ENCODE measurements around the gene DPP8. TPM values are rescaled to one million over a fixed set of nuclear protein-coding genes. Genes with fewer than 3 reads are reported as not detected.

The DPP8 gene
- total RNA-seq, 1 experiment from 2014 or later, result 27.1 TPM

DNA sequence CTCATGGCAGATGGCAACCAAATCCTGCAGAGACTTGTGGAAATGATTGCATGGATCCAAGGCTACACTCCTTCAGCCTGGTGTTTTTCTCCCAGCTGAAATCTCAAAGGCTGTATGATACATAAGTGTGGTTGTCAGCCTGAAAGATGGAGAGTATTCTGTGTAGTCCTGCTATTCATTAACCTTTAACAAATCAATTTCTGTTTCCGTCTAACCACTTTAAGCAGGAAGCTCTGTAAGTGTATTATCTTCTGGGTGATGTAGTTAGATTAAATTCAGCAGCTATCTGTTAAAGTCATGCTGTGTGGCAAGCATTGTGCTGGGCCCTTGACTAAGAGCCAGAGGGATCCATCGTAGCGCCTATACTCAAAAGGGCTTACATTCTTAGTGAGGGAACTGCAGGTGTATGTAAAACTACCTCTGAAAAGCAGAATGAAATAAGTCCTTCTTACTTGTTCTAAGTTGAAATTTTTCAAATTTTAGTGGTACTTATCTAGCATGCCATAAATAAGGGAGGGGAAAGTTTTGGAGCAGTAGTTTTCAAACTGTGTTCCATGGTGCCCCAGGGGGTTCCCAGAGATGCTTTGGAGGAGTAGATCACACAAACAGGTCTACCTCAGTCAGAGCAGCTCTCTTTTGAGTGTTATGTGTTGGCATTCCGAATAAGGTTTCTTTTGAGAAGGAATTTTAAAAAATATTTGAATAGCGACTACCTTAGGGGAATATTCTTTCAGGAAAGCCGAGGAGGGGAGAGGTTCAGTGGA is 41.7 kb upstream of the DPP8 start:
- Histone ChIP-seq H3K4me1 (ENCODE audit: control insufficient read depth in 1 of 2, insufficient read depth in 2 of 2, low read length in 2 of 2) (no peaks in the 10 kb centered on the region), H3K9me2 (ENCODE audit: insufficient read depth) (no peaks in the 10 kb centered on the region), H3K4me3 (replicated peaks in 1 of 2; ENCODE audit: low read depth in 1 of 2, low read length in 2 of 2) (no peak overlapping the region), H3K27ac (ENCODE audit: low read depth, low read length) (no peak overlapping the region), H3K79me2 (ENCODE audit: insufficient read depth, low read length) (peaks cover 38% of the 10 kb centered on the region; the same call in 1 of the 2 replicates), H4K20me1 (ENCODE audit: insufficient read depth) (no peaks in the 10 kb centered on the region), H3K36me3 (ENCODE audit: control insufficient read depth in 1 of 2, insufficient read depth in 2 of 2, low read length in 2 of 2) (peaks cover 14 to 44% of the 10 kb centered on the region in 2 experiments; a peak in 2 of 4 replicates), H3K9me3 (ENCODE audit: control insufficient read depth in 1 of 2, insufficient read depth in 1 of 2, low read depth in 1 of 2, low read length in 2 of 2) (no peaks in the 10 kb centered on the region), H2AFZ (ENCODE audit: low read depth, low read length, poor library complexity, severe bottlenecking) (no peak overlapping the region), H3K9ac (ENCODE audit: low read length) (no peak overlapping the region), H3K4me2 (ENCODE audit: low read length) (no peak overlapping the region), H3K27me3 (ENCODE audit: insufficient read depth, low read length) (no peaks in the 10 kb centered on the region)
- POLR2A ChIA-PET, result no interaction called here
- DNase-seq (ENCODE audit: low read depth, low spot score) (no peak), ATAC-seq (no peak)
- BruUV-seq (replicated peaks), result no TSS peak
- RAD21 ChIA-PET (ENCODE audit: low non-redundant PET in 1 of 2, low total read pairs in 2 of 2, uncharacterized antibody in 2 of 2, unreplicated experiment in 2 of 2), result no interaction called here
- intact Hi-C loops (cut with micrococcal nuclease), result no loop called here
- CTCF ChIA-PET, result interaction anchor here (0.7 kb wide), 1 partner anchor 173 kb away, joined by 3 read pairs; no protein-coding TSS in a partner anchor
- TF ChIP-seq EZH2phosphoT487 (IDR thresholded peaks at IDR 0.05; ENCODE audit: borderline replicate concordance) (no peak), SIN3A (IDR thresholded peaks at IDR 0.05; ENCODE audit: low read depth) (no peak), EGR1 (IDR thresholded peaks at IDR 0.05; ENCODE audit: low read depth) (no peak), RAD21 (IDR thresholded peaks at IDR 0.05; ENCODE audit: low read depth) (no peak), TCF7L2 (IDR thresholded peaks at IDR 0.05; ENCODE audit: borderline replicate concordance, extremely low read depth, insufficient read depth, insufficient read length) (no peak), SP1 (IDR thresholded peaks at IDR 0.05; ENCODE audit: low read depth) (no peak), FOSL1 (IDR thresholded peaks at IDR 0.05; ENCODE audit: low read depth) (no peak), SRF (IDR thresholded peaks at IDR 0.05; ENCODE audit: low read depth) (no peak), CBX3 (IDR thresholded peaks at IDR 0.05; ENCODE audit: low read depth) (no peak), POLR2AphosphoS5 (IDR thresholded peaks at IDR 0.05; ENCODE audit: low read depth, low read length) (no peak), JUND (IDR thresholded peaks at IDR 0.05) (no peak), POLR2A (IDR thresholded peaks at IDR 0.05; ENCODE audit: borderline replicate concordance, extremely low read depth, insufficient read depth, insufficient read length) (no peak), EZH2 (IDR thresholded peaks at IDR 0.05) (no peak), ELF1 (IDR thresholded peaks at IDR 0.05; ENCODE audit: borderline replicate concordance, low read depth) (no peak), ZFX (IDR thresholded peaks at IDR 0.05) (no peak)
- TF ChIP-seq, protein P1, sequence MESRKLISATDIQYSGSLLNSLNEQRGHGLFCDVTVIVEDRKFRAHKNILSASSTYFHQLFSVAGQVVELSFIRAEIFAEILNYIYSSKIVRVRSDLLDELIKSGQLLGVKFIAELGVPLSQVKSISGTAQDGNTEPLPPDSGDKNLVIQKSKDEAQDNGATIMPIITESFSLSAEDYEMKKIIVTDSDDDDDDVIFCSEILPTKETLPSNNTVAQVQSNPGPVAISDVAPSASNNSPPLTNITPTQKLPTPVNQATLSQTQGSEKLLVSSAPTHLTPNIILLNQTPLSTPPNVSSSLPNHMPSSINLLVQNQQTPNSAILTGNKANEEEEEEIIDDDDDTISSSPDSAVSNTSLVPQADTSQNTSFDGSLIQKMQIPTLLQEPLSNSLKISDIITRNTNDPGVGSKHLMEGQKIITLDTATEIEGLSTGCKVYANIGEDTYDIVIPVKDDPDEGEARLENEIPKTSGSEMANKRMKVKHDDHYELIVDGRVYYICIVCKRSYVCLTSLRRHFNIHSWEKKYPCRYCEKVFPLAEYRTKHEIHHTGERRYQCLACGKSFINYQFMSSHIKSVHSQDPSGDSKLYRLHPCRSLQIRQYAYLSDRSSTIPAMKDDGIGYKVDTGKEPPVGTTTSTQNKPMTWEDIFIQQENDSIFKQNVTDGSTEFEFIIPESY (IDR thresholded peaks at IDR 0.05; ENCODE audit: extremely low read depth, insufficient replicate concordance, low read length), result no peak
- TF ChIP-seq, protein P2, sequence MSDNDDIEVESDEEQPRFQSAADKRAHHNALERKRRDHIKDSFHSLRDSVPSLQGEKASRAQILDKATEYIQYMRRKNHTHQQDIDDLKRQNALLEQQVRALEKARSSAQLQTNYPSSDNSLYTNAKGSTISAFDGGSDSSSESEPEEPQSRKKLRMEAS (IDR thresholded peaks at IDR 0.05), result no peak
- TF ChIP-seq, protein P3, sequence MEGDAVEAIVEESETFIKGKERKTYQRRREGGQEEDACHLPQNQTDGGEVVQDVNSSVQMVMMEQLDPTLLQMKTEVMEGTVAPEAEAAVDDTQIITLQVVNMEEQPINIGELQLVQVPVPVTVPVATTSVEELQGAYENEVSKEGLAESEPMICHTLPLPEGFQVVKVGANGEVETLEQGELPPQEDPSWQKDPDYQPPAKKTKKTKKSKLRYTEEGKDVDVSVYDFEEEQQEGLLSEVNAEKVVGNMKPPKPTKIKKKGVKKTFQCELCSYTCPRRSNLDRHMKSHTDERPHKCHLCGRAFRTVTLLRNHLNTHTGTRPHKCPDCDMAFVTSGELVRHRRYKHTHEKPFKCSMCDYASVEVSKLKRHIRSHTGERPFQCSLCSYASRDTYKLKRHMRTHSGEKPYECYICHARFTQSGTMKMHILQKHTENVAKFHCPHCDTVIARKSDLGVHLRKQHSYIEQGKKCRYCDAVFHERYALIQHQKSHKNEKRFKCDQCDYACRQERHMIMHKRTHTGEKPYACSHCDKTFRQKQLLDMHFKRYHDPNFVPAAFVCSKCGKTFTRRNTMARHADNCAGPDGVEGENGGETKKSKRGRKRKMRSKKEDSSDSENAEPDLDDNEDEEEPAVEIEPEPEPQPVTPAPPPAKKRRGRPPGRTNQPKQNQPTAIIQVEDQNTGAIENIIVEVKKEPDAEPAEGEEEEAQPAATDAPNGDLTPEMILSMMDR (IDR thresholded peaks at IDR 0.05 in 2 of 3, conservative IDR thresholded peaks at IDR 0.05 in 1 of 3; ENCODE audit: borderline replicate concordance in 1 of 3, insufficient read depth in 1 of 3, low read depth in 2 of 3, low read length in 2 of 3), result no peak

All from HCT116 (cell line).